Ecto neural progenitor cell (in vitro differentiated cells): ENCODE data around the gene LCLAT1.

ENCODE experiments used
- DNase-seq: peaks from one replicate; pipeline ENCODE4 v3.0.0-alpha.2; 2018; ENCODE audit warnings: low spot score

LCLAT1 gene

GRCh38 chr2:30422444-30423040 lies 24.5 kb upstream of the LCLAT1 start:
- DNase-seq: no peak

- no peak for DNase-seq
Observed at GRCh38 chr2:30424231-30424630, 22.8 kb upstream of the LCLAT1 start.

GRCh38 chr2:30425326-30425725 lies 21.7 kb upstream of the LCLAT1 start:
- DNase-seq: no peak

- DNase-seq: no peak
Observed at GRCh38 chr2:30427606-30428347, 19.3 kb upstream of the LCLAT1 start.

GRCh38 chr2:30428348-30428662 lies 18.7 kb upstream of the LCLAT1 start:
- DNase-seq: no peak

DNA sequence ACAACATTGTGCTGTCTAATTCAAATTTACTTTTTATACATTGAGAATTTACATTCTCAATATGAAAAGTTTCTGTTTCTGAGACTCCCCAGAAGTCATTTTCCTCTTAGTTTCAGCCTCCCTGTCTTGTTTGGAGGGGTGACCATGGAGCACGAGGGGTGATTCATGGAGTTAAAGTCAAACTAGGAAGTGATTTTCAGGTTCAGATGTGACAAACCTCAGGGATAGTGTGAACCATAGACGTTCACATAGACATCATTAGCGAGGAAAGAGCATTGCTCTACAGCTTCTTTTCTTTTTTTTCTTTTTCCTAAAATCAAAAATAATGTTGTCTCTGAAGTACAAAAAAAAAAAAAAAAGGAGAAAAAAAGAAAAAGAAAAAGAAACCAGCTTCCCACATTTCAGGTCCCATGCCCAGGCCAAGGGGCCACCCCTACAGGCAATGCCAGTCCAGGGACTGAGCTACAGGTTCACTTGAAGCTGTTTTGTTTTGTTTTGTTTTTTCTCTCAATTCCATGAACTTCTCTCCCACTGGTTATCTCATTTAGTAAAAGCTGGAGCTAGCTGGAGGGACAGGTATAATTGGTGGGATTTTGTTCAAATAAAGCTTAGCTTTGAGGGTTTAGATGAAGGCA lies 18.1 kb upstream of the LCLAT1 start:
- no peak for DNase-seq

DNA sequence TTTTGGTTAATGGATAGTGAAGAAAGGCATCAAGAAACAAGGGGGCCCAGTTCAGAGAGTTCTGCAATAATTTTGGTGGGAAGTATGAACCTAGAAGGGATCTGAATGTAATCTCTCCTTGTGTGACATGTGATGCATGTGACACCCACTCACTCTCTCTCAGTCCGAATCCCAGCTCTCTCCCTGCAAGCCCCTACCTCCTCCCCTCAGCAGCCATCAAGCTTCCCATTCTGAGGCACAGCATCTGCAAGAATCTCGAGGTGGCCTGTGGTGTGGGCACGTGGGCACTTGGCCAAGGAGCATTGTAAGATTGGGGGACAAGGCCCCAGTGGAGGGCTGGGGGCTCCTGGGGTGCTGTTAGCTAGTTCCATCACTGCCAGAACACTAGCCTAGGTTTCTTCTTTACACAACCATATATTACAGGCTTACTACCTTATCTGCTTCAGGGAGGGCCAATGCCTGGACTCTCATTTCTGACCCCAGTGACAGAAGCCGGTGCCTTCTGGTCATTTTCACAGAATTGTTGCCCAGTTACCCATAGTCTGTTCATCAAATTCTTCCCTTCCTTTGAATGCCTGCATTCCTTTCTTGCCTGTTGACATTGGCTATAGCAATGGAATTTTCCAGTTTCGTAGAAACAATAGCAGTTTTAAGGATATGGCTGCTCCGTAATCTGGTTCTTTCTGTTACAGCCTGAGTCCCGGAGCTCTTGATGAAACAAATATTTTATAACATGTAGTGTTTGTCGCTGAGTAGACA lies 13.3 kb upstream of the LCLAT1 start:
- DNase-seq: no peak

DNA sequence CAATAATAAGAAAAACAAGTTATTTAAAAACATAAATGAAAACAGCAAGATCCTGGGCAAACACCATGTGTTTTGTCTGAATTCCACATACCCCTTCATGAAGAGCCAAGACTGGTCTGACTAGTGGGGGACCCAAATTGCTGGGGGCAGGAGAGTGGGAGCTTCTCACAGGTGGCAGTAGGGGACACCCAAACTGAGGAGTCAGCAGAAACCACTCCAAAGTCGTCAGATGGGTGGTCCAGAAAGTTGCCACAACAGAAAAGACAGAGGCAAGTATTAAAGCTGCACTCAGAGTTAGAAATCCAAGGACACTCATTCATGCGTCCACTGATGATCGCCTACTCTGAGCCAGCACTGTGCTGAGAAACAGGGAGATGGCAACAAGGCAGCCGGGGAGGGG lies 12.3 kb upstream of the LCLAT1 start:
- no peak for DNase-seq

DNA sequence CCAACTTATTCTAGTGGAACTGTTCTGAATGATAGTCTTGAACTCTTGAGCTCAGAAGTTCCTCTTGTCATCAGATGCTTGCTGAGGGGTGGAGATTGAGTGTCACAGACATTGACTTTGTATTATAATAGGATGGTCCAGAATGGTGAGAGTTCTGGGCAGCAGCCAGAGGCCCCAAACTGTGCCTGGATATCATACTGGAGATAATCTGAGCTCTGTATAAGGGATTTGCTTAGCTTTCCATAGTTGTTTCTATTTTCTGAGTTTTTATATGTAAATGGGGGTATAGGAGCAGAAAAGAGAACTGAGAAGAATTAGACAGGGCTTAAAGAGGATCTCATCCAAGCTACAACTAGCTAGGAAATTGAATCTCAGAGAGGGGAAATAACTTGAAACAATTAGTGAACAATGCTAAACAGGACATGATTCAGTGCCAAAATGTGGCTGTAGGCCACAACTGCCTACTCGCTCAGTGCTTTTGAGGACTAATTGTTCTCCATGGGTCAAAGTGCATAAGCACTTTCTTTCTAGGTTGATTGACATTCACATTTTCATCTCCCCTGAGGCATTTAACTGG lies 10.1 kb upstream of the LCLAT1 start:
- DNase-seq: no peak

DNA sequence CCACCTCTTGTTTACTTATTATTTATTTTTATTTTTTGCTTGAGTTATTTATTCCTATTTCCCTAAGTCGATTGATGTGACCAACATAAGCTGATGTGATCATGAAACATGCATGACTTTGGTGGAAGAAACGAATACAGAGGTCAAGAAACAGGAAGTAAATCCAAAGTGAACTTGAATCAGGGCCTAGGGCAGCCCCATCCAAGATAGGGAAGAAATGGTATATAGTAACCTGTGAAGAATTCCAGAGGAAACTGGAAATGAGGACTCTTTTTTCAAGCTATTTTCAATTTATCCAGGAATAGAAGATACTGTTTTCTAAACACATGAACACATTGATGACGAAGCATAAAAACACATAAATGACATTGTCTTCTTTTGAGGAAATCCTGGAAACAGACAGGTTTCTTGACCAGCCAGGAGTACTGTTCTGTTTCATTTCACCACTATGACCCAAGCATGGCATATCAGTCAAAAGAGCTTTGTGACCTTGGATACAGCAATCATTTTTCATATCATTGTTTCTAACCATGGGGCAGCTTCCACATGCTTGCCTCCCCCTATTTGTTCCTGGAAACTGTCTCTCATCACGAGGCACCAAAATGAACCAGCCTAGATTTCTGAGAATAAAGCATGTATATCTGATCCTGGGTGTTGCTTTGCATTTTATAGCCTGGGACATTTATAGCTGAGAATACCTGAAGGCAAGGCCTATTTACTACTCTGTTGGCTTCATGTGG lies 9.1 kb upstream of the LCLAT1 start:
- DNase-seq: no peak

DNA sequence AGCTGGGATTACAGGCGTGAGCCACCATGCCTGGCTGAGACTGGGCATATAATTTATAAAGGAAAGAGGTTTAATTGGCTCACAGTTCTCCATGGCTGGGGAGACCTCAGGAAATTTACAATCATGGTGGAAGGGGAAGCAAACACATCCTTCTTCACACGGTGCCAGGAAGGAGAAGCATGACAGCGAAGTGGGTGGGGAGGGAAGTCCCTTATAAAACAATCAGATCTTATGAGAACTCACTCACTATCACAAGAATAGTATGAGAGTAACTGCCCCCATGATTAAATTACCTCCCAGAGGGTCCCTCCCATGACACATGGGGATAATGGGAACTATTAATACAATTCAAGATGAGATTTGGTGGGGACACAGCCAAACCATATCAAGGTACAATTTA lies 7.8 kb upstream of the LCLAT1 start:
- no peak for DNase-seq

GRCh38 chr2:30439879-30440278 lies 7.2 kb upstream of the LCLAT1 start:
- DNase-seq: no peak

GRCh38 chr2:30441023-30441422 lies 6.0 kb upstream of the LCLAT1 start:
- DNase-seq: no peak

- DNase-seq: no peak
Observed at GRCh38 chr2:30443081-30443480, 4.0 kb upstream of the LCLAT1 start.

DNA sequence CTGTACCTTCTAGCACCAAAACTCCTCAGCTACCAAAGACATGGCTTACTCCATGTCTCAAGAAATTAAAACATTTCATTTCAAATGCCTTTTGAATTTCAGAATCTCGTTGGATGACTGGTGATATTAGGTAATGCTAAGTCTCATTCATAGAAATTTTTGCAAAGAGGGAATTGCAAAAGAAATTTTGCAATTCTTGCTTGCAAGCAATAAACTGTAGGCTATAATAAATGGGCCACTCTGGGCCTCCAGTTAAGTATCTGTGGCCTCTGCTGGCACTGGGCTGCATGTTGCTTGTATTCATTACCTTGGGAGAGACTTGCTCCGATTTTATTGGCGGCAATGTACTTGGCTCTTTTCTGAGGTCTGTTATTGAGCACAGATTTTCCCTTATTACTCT lies 2.8 kb upstream of the LCLAT1 start:
- no peak for DNase-seq

DNA sequence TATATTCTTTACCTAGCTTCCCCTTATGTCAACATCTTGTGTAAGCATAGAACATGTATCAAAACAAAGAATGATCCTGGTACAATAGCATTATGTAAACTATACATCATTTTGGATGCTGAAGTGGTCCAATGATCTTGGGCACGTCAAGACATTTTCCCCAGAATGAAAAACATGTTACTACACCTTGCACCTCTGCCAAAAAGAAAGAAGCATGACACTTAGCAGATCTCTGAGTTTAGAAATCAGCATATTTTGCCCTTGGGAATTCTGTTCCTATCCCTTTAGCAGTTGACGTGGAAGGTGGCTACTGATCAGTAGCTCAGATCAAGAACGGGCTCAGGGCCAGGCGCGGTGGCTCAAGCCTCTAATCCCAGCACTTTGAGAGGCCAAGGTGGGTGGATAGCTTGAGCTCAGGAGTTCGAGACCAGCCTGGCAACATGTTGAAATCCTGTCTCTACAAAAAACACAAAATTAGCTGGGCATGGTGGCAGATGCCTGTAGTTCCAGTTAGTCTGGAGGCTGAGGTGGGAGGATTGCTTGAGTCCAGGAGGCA lies 1.7 kb upstream of the LCLAT1 start:
- DNase-seq: no peak

- no peak for DNase-seq
Observed at GRCh38 chr2:30446602-30447148, 371 bp upstream of the LCLAT1 start.

DNA sequence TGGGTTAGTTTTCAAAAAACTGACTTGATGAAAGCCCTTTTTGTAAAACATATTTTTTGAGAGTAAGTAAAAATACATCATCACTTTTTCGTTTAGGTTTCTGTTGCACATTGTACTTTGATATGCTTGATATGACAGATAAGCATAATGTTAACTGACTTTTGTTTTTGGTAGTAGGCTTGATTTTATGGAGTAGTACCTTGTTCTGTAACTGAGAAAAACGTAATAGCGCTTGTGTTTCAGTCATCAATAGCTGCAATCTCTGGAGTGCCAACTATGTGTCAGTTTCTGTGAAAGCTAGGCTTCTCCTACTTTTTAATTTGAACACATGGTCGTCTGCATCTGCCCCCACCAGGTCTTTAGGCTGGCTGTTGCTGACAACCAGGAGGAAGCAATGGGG lies 1.3 kb downstream of the LCLAT1 start:
- no peak for DNase-seq

DNA sequence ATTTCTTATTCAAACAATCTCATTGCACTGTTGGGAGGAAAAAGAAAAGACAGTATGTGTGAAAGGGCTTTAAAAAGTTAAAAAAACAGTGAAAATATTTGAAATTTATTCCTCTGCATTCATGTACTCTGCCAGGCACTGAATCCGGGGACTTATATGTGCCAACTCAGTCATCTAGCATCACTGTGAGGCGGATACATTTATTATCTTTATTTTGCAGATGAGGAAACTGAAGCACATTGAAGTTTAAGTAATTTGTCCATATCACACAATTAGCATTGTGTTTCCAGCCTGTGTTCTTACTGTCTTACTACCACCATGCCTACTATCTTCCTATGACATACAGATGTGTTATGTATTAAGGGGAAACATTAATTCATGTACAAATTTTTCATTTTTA lies 1.8 kb downstream of the LCLAT1 start:
- DNase-seq: no peak

GRCh38 chr2:30450025-30450424 lies 3.0 kb downstream of the LCLAT1 start:
- no peak for DNase-seq

GRCh38 chr2:30453498-30453897 lies 6.5 kb downstream of the LCLAT1 start:
- DNase-seq: no peak
